Hematopoietic multipotent progenitor cell (in vitro differentiated cells): ENCODE measurements around the gene TMEM131L. TPM values are rescaled to one million over a fixed set of nuclear protein-coding genes. Genes with fewer than 3 reads are reported as not detected.
A peak's percentile ranks its signal among the peaks of the same experiment; 100 is the strongest.

Experiments
- DNase-seq, 3 donors: peaks; one replicate each; pipeline ENCODE4 v3.0.0-alpha.2; 2011 to 2015; ENCODE audit warnings: low read depth in 2 of 3, low spot score in 2 of 3
- total RNA-seq: library from RNA; depleted of rRNA; stranded (reverse); fragments of >200 nt; gene quantifications from one replicate; pipeline ENCODE4 v1.2.3, GENCODE V29; 2012

Gene TMEM131L
- total RNA-seq, 1 donor = 19.7 TPM

GRCh38 chr4:153676984-153677383 lies 210.8 kb downstream of the TMEM131L start:
- DNase-seq = no peak

GRCh38 chr4:153679486-153679885 lies 213.3 kb downstream of the TMEM131L start:
- DNase-seq = no peak

- DNase-seq = no peak
Observed at GRCh38 chr4:153683763-153684181, 217.6 kb downstream of the TMEM131L start.

GRCh38 chr4:153684182-153684970 lies 218.2 kb downstream of the TMEM131L start, which contains the start of gene TLR2:
Gene TLR2, plus strand, starts transcription at chr4:153684280. Its CDS starts 18,628 bp downstream, at chr4:153702908.
- DNase-seq = peak; percentile 47 to 76 (median 70)

- peak in 1 of 3 donors; percentile 6 for DNase-seq
Observed at GRCh38 chr4:153684971-153685371, 218.8 kb downstream of the TMEM131L start.

Other genes with a start within 250 kb of the TMEM131L start
- 0.54 TPM for gene MND1, start 121.7 kb upstream of the TMEM131L start, total RNA-seq
- 3.5 TPM for gene TLR2, start 217.9 kb downstream of the TMEM131L start, total RNA-seq